Measurements from ENCODE around the gene IFI44. TPM values are rescaled to one million over a fixed set of nuclear protein-coding genes. Genes with fewer than 3 reads are reported as not detected.

Gene IFI44
- total RNA-seq, 2 experiments from 2014 or later: 67.4 to 70.0 TPM

DNA sequence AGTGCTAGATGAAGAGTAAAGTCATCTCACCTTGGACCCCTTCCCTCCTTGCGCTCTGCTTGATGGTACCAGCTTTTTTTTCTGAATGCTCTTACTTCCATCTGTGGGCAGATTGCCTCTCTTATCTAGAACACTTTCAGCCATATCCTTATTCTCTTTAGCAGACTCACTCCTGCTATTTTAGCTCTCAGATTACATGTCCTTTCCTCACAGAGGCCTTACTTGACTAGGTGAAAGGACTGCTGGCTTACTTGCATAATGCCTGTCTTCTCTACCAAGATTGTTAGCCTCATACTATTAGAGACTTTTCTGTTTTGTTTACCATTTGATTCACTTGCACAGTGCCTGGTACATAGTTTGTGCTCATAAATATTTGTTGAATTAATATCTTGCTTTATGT is 9.3 kb downstream of the IFI44 start:
- POLR2A ChIA-PET: interaction anchor here (1.2 kb wide), 1 partner anchor 9 kb away, joined by 4 read pairs; the partner anchor contains the start of gene IFI44

GRCh38 chr1:78663923-78664322 is 14.3 kb downstream of the IFI44 start:
- H3K9me3 Mint-ChIP-seq: no peaks in the 10 kb centered on the region
- peaks cover 58% of the 10 kb centered on the region for H3K36me3 Mint-ChIP-seq (ENCODE audit: low read depth)
- H3K27me3 Mint-ChIP-seq: no peaks in the 10 kb centered on the region
- ATAC-seq (ENCODE audit: poor library complexity) (no peak), DNase-seq (no peak)
- peak overlapping the region; percentile 18 for H3K27ac Mint-ChIP-seq
- Histone ChIP-seq H3K9me3 (ENCODE audit: control insufficient read depth in 1 of 2, insufficient read depth in 1 of 2, low read length in 2 of 2) (no peaks in the 10 kb centered on the region), H3K36me3 (ENCODE audit: insufficient read depth, low read length) (peaks cover 49% of the 10 kb centered on the region), H3K27me3 (ENCODE audit: control insufficient read depth in 1 of 2, insufficient read depth in 2 of 2, low read length in 2 of 2) (no peaks in the 10 kb centered on the region), H3K27ac (ENCODE audit: low read depth in 1 of 2, low read length in 2 of 2) (no peak overlapping the region), H3K4me3 (ENCODE audit: low read length) (no peak overlapping the region), H3K4me1 (ENCODE audit: insufficient read depth, low read length) (no peaks in the 10 kb centered on the region)
- TF ChIP-seq, protein P1, sequence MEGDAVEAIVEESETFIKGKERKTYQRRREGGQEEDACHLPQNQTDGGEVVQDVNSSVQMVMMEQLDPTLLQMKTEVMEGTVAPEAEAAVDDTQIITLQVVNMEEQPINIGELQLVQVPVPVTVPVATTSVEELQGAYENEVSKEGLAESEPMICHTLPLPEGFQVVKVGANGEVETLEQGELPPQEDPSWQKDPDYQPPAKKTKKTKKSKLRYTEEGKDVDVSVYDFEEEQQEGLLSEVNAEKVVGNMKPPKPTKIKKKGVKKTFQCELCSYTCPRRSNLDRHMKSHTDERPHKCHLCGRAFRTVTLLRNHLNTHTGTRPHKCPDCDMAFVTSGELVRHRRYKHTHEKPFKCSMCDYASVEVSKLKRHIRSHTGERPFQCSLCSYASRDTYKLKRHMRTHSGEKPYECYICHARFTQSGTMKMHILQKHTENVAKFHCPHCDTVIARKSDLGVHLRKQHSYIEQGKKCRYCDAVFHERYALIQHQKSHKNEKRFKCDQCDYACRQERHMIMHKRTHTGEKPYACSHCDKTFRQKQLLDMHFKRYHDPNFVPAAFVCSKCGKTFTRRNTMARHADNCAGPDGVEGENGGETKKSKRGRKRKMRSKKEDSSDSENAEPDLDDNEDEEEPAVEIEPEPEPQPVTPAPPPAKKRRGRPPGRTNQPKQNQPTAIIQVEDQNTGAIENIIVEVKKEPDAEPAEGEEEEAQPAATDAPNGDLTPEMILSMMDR (IDR thresholded peaks at IDR 0.05): no peak
- intact Hi-C loops (cut with DNase I, micrococcal nuclease): no loop called here
- no peak overlapping the region for H3K4me3 Mint-ChIP-seq
- H3K4me1 Mint-ChIP-seq (ENCODE audit: low read depth): peaks cover 4% of the 10 kb centered on the region
- POLR2A ChIA-PET: no interaction called here
- CTCF ChIA-PET: no interaction called here

More for the DNA sequence above, 9.3 kb downstream of the IFI44 start:
- TF ChIP-seq, protein P1 (IDR thresholded peaks at IDR 0.05): no peak
- Mint-ChIP-seq H3K4me1 (ENCODE audit: low read depth) (peaks cover 34% of the 10 kb centered on the region), H3K4me3 (no peak overlapping the region), H3K36me3 (ENCODE audit: low read depth) (peaks cover 94% of the 10 kb centered on the region), H3K27me3 (no peaks in the 10 kb centered on the region), H3K27ac (peak overlapping the region; percentile 53), H3K9me3 (no peaks in the 10 kb centered on the region)
- Histone ChIP-seq H3K4me1 (ENCODE audit: insufficient read depth, low read length) (no peaks in the 10 kb centered on the region), H3K27me3 (ENCODE audit: control insufficient read depth in 1 of 2, insufficient read depth in 2 of 2, low read length in 2 of 2) (no peaks in the 10 kb centered on the region), H3K27ac (ENCODE audit: low read depth in 1 of 2, low read length in 2 of 2) (no peak overlapping the region), H3K4me3 (ENCODE audit: low read length) (no peak overlapping the region), H3K9me3 (ENCODE audit: control insufficient read depth in 1 of 2, insufficient read depth in 1 of 2, low read length in 2 of 2) (no peaks in the 10 kb centered on the region), H3K36me3 (ENCODE audit: insufficient read depth, low read length) (peaks cover 76% of the 10 kb centered on the region)
- ATAC-seq (ENCODE audit: poor library complexity): no peak
- intact Hi-C loops (cut with DNase I, micrococcal nuclease): no loop called here
- CTCF ChIA-PET: no interaction called here
- DNase-seq: no peak

DNA sequence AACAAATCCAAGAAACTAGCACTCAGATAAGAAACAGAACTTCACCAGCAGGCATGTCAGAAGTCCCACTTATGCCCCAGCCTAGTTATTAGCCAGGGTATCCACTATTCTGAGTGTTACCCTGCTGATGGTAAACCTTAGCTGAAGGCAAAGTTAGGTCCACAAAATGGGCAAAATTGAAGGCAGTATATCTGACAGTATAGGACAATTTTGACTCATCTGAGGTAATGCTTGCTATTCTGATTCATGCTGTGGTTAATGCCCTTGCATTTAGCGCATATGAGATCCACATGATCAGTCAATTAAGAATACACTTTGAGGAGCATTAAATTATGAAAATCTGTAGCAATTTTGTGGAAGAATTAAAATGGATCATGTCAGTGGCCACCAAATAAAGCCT is 15.1 kb downstream of the IFI44 start:
- CTCF ChIA-PET: no interaction called here
- no peak for ATAC-seq (ENCODE audit: poor library complexity)
- intact Hi-C loops (cut with DNase I, micrococcal nuclease): no loop called here
- Mint-ChIP-seq H3K4me3 (no peak overlapping the region), H3K4me1 (ENCODE audit: low read depth) (no peaks in the 10 kb centered on the region), H3K27me3 (no peaks in the 10 kb centered on the region), H3K36me3 (ENCODE audit: low read depth) (peaks cover 49% of the 10 kb centered on the region), H3K27ac (peak overlapping the region; percentile 18), H3K9me3 (no peaks in the 10 kb centered on the region)
- Histone ChIP-seq H3K4me1 (ENCODE audit: insufficient read depth, low read length) (no peaks in the 10 kb centered on the region), H3K9me3 (ENCODE audit: control insufficient read depth in 1 of 2, insufficient read depth in 1 of 2, low read length in 2 of 2) (no peaks in the 10 kb centered on the region), H3K36me3 (ENCODE audit: insufficient read depth, low read length) (peaks cover 40% of the 10 kb centered on the region), H3K27me3 (ENCODE audit: control insufficient read depth in 1 of 2, insufficient read depth in 2 of 2, low read length in 2 of 2) (no peaks in the 10 kb centered on the region), H3K27ac (ENCODE audit: low read depth in 1 of 2, low read length in 2 of 2) (no peak overlapping the region), H3K4me3 (ENCODE audit: low read length) (no peak overlapping the region)
- TF ChIP-seq, protein P1 (IDR thresholded peaks at IDR 0.05): no peak
- DNase-seq: no peak
- POLR2A ChIA-PET: interaction anchor here (1.5 kb wide), 1 partner anchor 45 kb away, joined by 7 read pairs; the partner anchor contains the start of gene IFI44L

All from CD4-positive, alpha-beta T cell (primary cell).